ENCODE measurements around the gene OGDHL.

DNA sequence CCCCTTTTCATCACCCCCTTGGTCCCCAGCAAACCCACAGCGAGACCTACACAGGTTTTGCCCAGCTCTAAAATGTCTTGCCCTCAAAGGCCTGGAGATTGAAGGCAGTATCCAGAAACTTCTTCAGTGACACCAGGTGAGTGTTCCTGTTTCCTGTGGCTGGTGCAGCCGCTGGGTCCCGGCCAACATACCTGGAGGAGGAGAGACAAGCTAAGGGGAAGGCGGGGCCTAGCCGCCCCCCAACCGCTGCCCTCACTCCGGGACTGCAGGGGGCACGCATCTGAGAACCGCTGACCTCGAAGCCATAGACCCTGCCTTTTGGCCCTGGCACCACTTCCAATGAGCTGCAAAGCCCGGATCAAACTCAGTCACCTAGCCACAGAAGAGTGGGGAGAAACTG, 27.0 kb downstream of the OGDHL start:
- TF ChIP-seq CTCF (conservative IDR thresholded peaks at IDR 0.05; ENCODE audit: low read depth, low read length) (no peak), EZH2 (IDR thresholded peaks at IDR 0.05; ENCODE audit: low read length, unreplicated experiment) (no peak), EZH2phosphoT487 (IDR thresholded peaks at IDR 0.05; ENCODE audit: borderline replicate concordance, low read length) (no peak)
